Glutamatergic neuron (in vitro differentiated cells): ENCODE results near the gene DHX32. TPM values are rescaled to one million over a fixed set of nuclear protein-coding genes. Genes with fewer than 3 reads are reported as not detected.

Experiments used
- DNase-seq: peaks from one replicate; pipeline ENCODE4 v3.0.0; 2022
- H3K27ac Mint-ChIP-seq: one replicate; pipeline ENCODE4 v1.8.0; 2020; ENCODE audit warnings: mild to moderate bottlenecking, mixed read lengths, inconsistent platforms; ENCODE audit not compliant: unreplicated experiment
- H3K27me3 Mint-ChIP-seq: one replicate; pipeline ENCODE4 v1.8.0; 2020; ENCODE audit warnings: mild to moderate bottlenecking, moderate library complexity, mixed read lengths, inconsistent platforms; ENCODE audit not compliant: unreplicated experiment
- H3K36me3 Mint-ChIP-seq: one replicate; pipeline ENCODE4 v1.8.0; 2020; ENCODE audit warnings: mild to moderate bottlenecking, mixed read lengths, inconsistent platforms; ENCODE audit not compliant: unreplicated experiment
- H3K4me1 Mint-ChIP-seq: one replicate; pipeline ENCODE4 v1.8.0; 2020; ENCODE audit warnings: mild to moderate bottlenecking, low read depth, mixed read lengths, inconsistent platforms; ENCODE audit not compliant: unreplicated experiment
- H3K4me3 Mint-ChIP-seq: one replicate; pipeline ENCODE4 v1.8.0; 2020; ENCODE audit warnings: mild to moderate bottlenecking, mixed read lengths, inconsistent platforms; ENCODE audit not compliant: unreplicated experiment
- H3K9me3 Mint-ChIP-seq: one replicate; pipeline ENCODE4 v1.8.0; 2020; ENCODE audit warnings: mild to moderate bottlenecking, moderate library complexity, mixed read lengths, inconsistent platforms; ENCODE audit not compliant: unreplicated experiment
- CTCF ChIP-seq: fragments of 200-600 bp; sonication (generic); IDR thresholded peaks from one replicate; pipeline ENCODE4 v1.5.0; 2021; ENCODE audit not compliant: partially characterized antibody, unreplicated experiment
- total RNA-seq: library from RNA; stranded (reverse); fragmentation: NEBNext Ultra II Directional; extraction: Animal tissue kit (Norgen Biotek cat#: 25700); gene quantifications from one replicate; pipeline ENCODE4 v1.2.1, GENCODE V29; 2021; ENCODE audit not compliant: unreplicated experiment

DHX32 gene
- total RNA-seq, 1 donor from 2014 or later: 11.3 TPM

DNA sequence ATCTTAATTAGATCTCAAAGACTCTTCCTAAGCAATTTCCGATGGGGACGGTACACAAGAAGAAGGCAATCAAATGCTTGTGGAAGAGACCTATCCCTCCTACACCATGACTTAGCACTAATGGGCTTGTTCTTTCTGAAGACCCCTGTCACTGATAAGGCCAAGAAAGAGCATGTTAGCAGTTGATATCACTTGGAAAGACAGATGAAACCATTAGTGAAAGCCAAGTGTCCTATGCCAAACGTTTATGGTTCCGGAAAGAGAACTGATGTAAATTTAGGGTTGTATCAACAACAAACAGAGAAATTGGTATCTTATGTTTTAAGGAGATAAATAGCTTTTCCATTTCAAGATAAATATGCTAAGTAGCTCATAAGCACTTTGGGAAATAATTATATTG, 64.5 kb downstream of the DHX32 start:
- H3K27ac Mint-ChIP-seq: no peak overlapping the region

GRCh38 chr10:125815764-125816163, 65.3 kb downstream of the DHX32 start:
- H3K36me3 Mint-ChIP-seq: peaks cover 2% of the 10 kb centered on the region
- no peak overlapping the region for H3K4me3 Mint-ChIP-seq
- peaks cover 2% of the 10 kb centered on the region for H3K27me3 Mint-ChIP-seq
- no peaks in the 10 kb centered on the region for H3K4me1 Mint-ChIP-seq
- DNase-seq: no peak
- H3K9me3 Mint-ChIP-seq: peaks cover 1% of the 10 kb centered on the region
- no peak for TF ChIP-seq CTCF
- H3K27ac Mint-ChIP-seq: no peak overlapping the region

More for the DNA sequence above, 64.5 kb downstream of the DHX32 start:
- no peak for TF ChIP-seq CTCF
- DNase-seq: no peak
- Mint-ChIP-seq H3K36me3 (no peaks in the 10 kb centered on the region), H3K4me3 (no peak overlapping the region), H3K9me3 (peaks cover 1% of the 10 kb centered on the region), H3K4me1 (no peaks in the 10 kb centered on the region), H3K27me3 (peaks cover 2% of the 10 kb centered on the region)

DNA sequence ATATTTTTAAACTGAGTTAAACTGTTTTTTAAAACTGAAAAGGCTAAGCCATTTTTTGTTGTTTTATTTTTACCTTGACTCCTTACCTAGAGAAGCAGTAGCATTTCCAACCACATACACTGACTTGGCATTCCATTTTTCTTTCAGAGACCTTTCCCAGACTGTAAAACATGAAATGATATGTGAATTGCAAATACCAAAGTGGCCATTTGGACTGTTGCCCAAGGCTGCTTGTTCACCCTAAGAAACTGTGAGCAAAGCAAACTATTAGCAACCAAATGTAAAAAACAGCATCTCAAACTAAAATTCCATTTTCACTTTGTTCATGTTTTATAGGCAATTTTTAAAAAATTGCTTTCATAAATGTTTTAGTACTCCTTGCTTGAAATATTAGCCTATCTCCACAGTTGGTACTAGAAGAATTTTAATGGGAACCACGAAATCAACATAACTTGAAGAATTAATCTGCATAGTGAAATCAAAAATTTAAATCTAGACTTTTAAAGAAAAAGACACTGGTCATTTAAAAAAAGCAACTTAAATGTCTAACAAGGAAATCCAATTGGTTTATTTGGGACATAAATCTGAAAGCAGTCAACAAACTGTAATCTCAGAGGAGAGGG, 68.9 kb downstream of the DHX32 start:
- Mint-ChIP-seq H3K27me3 (no peaks in the 10 kb centered on the region), H3K4me3 (no peak overlapping the region), H3K36me3 (peaks cover 4% of the 10 kb centered on the region), H3K9me3 (peaks cover 1% of the 10 kb centered on the region), H3K4me1 (no peaks in the 10 kb centered on the region), H3K27ac (no peak overlapping the region)
- no peak for TF ChIP-seq CTCF
- DNase-seq: no peak

GRCh38 chr10:125811251-125811650, 69.8 kb downstream of the DHX32 start:
- Mint-ChIP-seq H3K4me1 (no peaks in the 10 kb centered on the region), H3K36me3 (peaks cover 4% of the 10 kb centered on the region), H3K27me3 (no peaks in the 10 kb centered on the region), H3K27ac (no peak overlapping the region), H3K9me3 (peaks cover 1% of the 10 kb centered on the region), H3K4me3 (no peak overlapping the region)
- TF ChIP-seq CTCF: no peak
- no peak for DNase-seq

DNA sequence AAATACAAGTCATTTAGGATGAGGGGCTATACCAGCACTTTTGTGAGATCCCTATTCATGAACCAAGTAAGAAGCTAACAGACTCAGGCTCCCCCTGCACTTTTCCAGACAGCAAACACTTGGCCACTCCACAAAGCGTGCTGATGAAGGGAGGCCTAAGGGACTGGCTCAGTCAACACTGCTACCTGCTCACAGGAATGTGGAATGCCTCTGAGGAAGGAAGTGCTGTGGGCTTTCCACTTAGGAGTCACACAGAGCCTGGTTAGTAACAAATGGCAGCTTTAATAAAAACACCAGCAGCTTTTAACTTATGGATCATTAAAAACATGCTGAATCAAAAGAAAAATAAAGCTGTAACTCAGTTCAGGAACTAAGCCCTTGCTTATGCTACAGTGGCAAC, 73.0 kb downstream of the DHX32 start:
- peaks cover 1% of the 10 kb centered on the region for H3K27me3 Mint-ChIP-seq
- TF ChIP-seq CTCF: no peak
- DNase-seq: no peak
- no peaks in the 10 kb centered on the region for H3K4me1 Mint-ChIP-seq
- no peak overlapping the region for H3K27ac Mint-ChIP-seq
- peaks cover 5% of the 10 kb centered on the region for H3K36me3 Mint-ChIP-seq
- H3K4me3 Mint-ChIP-seq: no peak overlapping the region
- no peaks in the 10 kb centered on the region for H3K9me3 Mint-ChIP-seq
